BLaER1 (cell line): Measurements from ENCODE around the gene DNAJC12.

Experiments
- H3K27ac ChIP-seq: shearing (Covaris generic); formaldehyde crosslinking; 2 replicates; pipeline ENCODE4 v1.8.1; 2022
- H3K27me3 ChIP-seq: shearing (Covaris generic); formaldehyde crosslinking; 2 replicates; pipeline ENCODE4 v1.8.1; 2022
- H3K36me3 ChIP-seq: shearing (Covaris generic); formaldehyde crosslinking; 2 replicates; pipeline ENCODE4 v1.8.1; 2022
- H3K4me1 ChIP-seq: shearing (Covaris generic); formaldehyde crosslinking; 2 replicates; pipeline ENCODE4 v1.8.1; 2022
- H3K4me2 ChIP-seq: shearing (Covaris generic); formaldehyde crosslinking; 2 replicates; pipeline ENCODE4 v1.8.1; 2022
- H3K4me3 ChIP-seq: shearing (Covaris generic); formaldehyde crosslinking; 2 replicates; pipeline ENCODE4 v1.8.1; 2022
- H3K9ac ChIP-seq: shearing (Covaris generic); formaldehyde crosslinking; 2 replicates; pipeline ENCODE4 v1.8.1; 2022
- H3K9me3 ChIP-seq: shearing (Covaris generic); formaldehyde crosslinking; 2 replicates; pipeline ENCODE4 v1.8.1; 2022
- H4K20me1 ChIP-seq: shearing (Covaris generic); formaldehyde crosslinking; 2 replicates; pipeline ENCODE4 v1.8.1; 2022
- Cebpa-rat ChIP-seq: shearing (Covaris generic); IDR thresholded peaks from 2 replicates; pipeline ENCODE4 v1.8.1; 2022

DNAJC12 gene

DNA sequence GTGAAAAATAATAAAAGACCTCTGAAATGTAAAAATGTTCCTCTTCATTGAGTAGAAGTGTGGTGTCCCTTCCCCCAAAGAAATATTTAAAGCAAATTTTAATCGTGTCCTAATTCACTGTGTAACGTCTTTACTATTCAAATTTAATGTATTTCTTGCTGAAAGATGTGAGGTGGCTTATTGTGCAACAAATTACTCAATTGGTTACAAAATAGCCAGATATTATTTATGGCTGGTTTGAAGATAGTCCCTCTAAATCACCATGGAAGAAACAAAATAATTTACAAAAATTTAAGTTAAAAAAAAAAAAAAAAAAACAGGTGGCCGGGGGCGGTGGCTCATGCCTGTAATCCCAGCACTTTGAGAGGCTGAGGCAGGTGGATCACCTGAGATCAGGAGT is 43.7 kb downstream of the DNAJC12 start:
- H3K36me3 ChIP-seq: no peaks in the 10 kb centered on the region
- H3K9me3 ChIP-seq: no peaks in the 10 kb centered on the region
- no peak overlapping the region for H3K27ac ChIP-seq
- no peaks in the 10 kb centered on the region for H3K4me1 ChIP-seq
- H3K9ac ChIP-seq: no peak overlapping the region
- no peak for TF ChIP-seq Cebpa-rat
- H3K27me3 ChIP-seq: no peaks in the 10 kb centered on the region
- no peak overlapping the region for H3K4me2 ChIP-seq
- H3K4me3 ChIP-seq: no peak overlapping the region
- H4K20me1 ChIP-seq: no peaks in the 10 kb centered on the region

GRCh38 chr10:67793313-67793712 is 44.7 kb downstream of the DNAJC12 start:
- TF ChIP-seq Cebpa-rat: no peak
- Histone ChIP-seq H3K36me3 (no peaks in the 10 kb centered on the region), H3K4me2 (no peak overlapping the region), H4K20me1 (no peaks in the 10 kb centered on the region), H3K4me3 (no peak overlapping the region), H3K9me3 (no peaks in the 10 kb centered on the region), H3K27ac (no peak overlapping the region), H3K27me3 (no peaks in the 10 kb centered on the region), H3K9ac (no peak overlapping the region), H3K4me1 (no peaks in the 10 kb centered on the region)

DNA sequence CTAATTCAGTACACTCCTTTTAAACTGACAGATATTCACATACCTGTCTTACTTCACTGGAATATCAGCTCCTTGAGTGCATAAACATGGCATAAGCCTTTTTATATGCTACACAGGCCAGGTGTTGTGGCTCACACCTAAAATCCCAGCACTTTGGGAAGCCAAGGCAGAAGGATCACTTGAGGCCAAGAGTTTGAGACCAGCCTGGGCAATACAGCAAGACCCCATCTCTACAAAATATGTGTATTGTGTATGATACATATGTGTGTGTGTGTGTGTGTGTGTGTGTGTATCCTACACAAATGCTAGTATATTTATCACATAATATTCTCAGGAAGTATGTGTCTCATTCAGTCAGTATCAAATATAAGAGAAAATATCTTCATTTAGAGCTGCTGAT is 45.3 kb downstream of the DNAJC12 start:
- H4K20me1 ChIP-seq: no peaks in the 10 kb centered on the region
- H3K9me3 ChIP-seq: no peaks in the 10 kb centered on the region
- no peak for TF ChIP-seq Cebpa-rat
- H3K36me3 ChIP-seq: no peaks in the 10 kb centered on the region
- H3K4me3 ChIP-seq: no peak overlapping the region
- no peak overlapping the region for H3K4me2 ChIP-seq
- no peak overlapping the region for H3K27ac ChIP-seq
- H3K4me1 ChIP-seq: no peaks in the 10 kb centered on the region
- H3K9ac ChIP-seq: no peak overlapping the region
- H3K27me3 ChIP-seq: no peaks in the 10 kb centered on the region

DNA sequence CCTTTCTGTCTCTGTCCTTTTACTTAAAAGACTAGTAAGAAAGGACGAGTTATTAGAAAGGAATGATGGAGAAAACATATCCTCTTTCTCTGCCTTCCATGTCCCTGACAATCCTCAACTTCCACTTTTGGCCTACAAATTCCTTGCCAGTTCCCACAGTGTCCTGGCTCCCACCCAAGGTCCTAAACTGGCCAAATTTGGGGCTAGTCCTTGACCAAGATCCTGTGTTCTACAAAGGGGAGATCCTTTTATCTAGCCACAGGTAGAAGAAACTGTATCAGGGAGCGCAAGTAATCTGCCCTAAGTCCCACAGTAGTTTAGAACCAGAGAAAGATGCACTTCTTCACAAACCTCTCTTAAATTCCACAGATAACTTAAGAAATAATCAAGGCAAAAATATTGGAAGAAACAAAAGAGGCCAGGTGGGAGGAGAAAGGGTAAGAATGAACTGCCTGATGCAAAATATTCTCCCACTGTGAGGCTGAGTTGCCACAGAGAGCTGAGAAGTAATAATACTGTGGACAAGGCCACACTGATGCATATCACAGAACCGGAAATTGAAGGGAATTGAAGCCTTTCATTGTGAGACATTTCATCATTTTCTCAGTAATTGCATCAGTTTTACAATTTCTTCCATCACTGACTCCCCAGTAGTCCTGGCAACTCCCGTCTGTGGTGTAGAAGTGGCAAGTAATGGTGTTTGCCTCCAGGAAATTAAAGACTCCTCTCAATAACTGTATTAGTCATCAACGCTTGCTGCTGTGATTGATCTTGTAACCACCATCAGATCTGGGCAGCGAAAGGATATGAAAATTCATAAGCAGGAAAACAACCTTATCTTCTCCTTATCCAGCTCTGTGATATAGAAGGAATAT is 47.2 kb downstream of the DNAJC12 start:
- Histone ChIP-seq H3K4me3 (no peak overlapping the region), H3K9ac (no peak overlapping the region), H3K4me1 (no peaks in the 10 kb centered on the region), H3K4me2 (no peak overlapping the region), H3K27ac (no peak overlapping the region), H4K20me1 (no peaks in the 10 kb centered on the region), H3K27me3 (no peaks in the 10 kb centered on the region), H3K36me3 (no peaks in the 10 kb centered on the region), H3K9me3 (no peaks in the 10 kb centered on the region)
- TF ChIP-seq Cebpa-rat: no peak

DNA sequence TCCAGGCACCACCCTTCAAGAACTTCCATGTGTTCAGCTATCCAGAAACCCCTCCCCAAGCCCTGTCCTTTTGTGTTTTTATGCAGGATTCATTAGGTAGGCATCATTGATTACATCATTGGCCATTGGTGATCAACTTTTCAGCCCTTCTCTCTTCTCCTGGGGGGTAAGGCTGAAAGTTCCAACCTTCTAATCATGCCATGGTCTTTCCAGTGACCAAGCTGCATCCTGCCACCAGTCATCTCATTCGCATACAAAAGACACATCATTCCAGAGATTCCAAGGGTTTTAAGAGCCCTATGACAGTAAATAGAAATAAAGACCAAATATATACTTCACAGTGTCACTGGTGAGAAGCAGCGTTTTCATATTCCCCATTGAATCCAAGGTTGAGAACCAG is 48.2 kb downstream of the DNAJC12 start:
- H3K9me3 ChIP-seq: no peaks in the 10 kb centered on the region
- no peak overlapping the region for H3K9ac ChIP-seq
- H3K4me2 ChIP-seq: no peak overlapping the region
- H3K4me3 ChIP-seq: no peak overlapping the region
- TF ChIP-seq Cebpa-rat: no peak
- H3K4me1 ChIP-seq: no peaks in the 10 kb centered on the region
- H4K20me1 ChIP-seq: no peaks in the 10 kb centered on the region
- no peaks in the 10 kb centered on the region for H3K36me3 ChIP-seq
- H3K27me3 ChIP-seq: no peaks in the 10 kb centered on the region
- H3K27ac ChIP-seq: no peak overlapping the region

- no peak overlapping the region for H3K4me2 ChIP-seq
- no peaks in the 10 kb centered on the region for H4K20me1 ChIP-seq
- H3K4me1 ChIP-seq: peaks cover 12% of the 10 kb centered on the region
- H3K9ac ChIP-seq: no peak overlapping the region
- no peak for TF ChIP-seq Cebpa-rat
- H3K27me3 ChIP-seq: no peaks in the 10 kb centered on the region
- H3K36me3 ChIP-seq: no peaks in the 10 kb centered on the region
- no peaks in the 10 kb centered on the region for H3K9me3 ChIP-seq
- no peak overlapping the region for H3K27ac ChIP-seq
- H3K4me3 ChIP-seq: no peak overlapping the region
These were observed 49.7 kb downstream of the DNAJC12 start for GRCh38 chr10:67788028-67788886.

GRCh38 chr10:67785098-67785497 is 52.9 kb downstream of the DNAJC12 start:
- Histone ChIP-seq H3K9ac (no peak overlapping the region), H3K4me2 (no peak overlapping the region), H3K36me3 (no peaks in the 10 kb centered on the region), H3K4me1 (peaks cover 12% of the 10 kb centered on the region), H3K4me3 (no peak overlapping the region), H3K27me3 (no peaks in the 10 kb centered on the region), H4K20me1 (no peaks in the 10 kb centered on the region), H3K27ac (no peak overlapping the region), H3K9me3 (no peaks in the 10 kb centered on the region)
- TF ChIP-seq Cebpa-rat: no peak

- Histone ChIP-seq H3K4me2 (no peak overlapping the region), H3K9me3 (no peaks in the 10 kb centered on the region), H3K36me3 (no peaks in the 10 kb centered on the region), H3K4me3 (no peak overlapping the region), H3K9ac (no peak overlapping the region), H4K20me1 (no peaks in the 10 kb centered on the region), H3K4me1 (peaks cover 12% of the 10 kb centered on the region), H3K27me3 (no peaks in the 10 kb centered on the region), H3K27ac (no peak overlapping the region)
- TF ChIP-seq Cebpa-rat: no peak
These were observed 53.5 kb downstream of the DNAJC12 start for GRCh38 chr10:67784474-67784873.

DNA sequence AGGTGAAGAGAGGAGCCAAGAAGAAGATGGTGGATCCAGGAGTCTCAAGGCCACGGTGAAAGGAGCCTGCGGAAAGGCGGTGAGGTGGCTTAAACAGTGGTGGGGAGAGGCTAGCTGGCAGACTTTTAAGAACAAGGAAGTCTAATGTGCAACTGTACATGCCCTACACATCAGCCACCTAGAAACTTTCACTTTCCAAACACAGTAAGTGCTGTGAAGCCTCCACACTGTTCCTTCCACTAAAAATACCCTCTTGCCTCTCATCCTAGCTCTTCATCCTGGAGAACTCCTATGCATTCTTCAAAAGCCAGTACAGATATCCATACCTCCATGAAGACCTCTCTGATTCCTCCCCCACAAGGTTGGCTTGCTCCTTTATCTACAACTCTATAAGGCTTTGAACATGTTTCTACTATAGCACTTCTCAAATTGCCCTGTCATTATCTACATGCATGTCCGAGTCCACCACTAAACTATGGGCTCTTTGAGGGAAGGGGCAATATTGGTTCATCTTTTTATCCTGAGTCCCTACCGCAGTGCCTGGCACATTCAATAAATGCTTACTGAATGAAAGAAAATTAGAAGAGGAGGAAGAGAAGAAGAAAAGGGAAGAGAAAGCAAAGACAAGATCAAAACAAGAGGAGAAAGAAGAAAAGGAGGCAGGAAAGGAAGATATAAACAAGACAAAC is 54.2 kb downstream of the DNAJC12 start:
- no peaks in the 10 kb centered on the region for H3K27me3 ChIP-seq
- TF ChIP-seq Cebpa-rat: no peak
- no peaks in the 10 kb centered on the region for H3K36me3 ChIP-seq
- H3K9ac ChIP-seq: no peak overlapping the region
- peak overlapping the region; percentile 8; the same call in 1 of the 2 replicates for H3K4me2 ChIP-seq
- no peak overlapping the region for H3K4me3 ChIP-seq
- H3K9me3 ChIP-seq: no peaks in the 10 kb centered on the region
- H3K4me1 ChIP-seq: peaks cover 12% of the 10 kb centered on the region
- no peaks in the 10 kb centered on the region for H4K20me1 ChIP-seq
- no peak overlapping the region for H3K27ac ChIP-seq

DNA sequence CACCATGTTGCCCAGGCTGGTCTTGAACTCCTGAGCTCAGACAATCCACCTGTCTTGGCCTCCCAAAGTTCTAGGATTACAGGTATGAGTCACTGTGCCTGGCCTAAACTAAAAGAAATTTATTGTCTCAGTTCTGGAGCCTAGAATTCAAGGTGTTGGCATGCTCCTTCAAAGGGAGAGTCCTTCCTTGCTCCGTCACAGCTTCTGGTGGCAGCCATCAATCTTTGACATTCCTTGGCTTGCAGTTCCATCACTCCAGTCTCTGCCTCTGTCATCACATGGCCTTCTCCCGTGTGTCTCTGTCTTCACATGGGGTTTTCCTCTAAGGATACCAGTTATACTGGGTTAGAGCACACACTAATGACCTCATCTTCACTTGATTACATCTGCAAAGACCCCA is 55.5 kb downstream of the DNAJC12 start:
- no peaks in the 10 kb centered on the region for H3K36me3 ChIP-seq
- H3K27me3 ChIP-seq: no peaks in the 10 kb centered on the region
- H4K20me1 ChIP-seq: no peaks in the 10 kb centered on the region
- H3K27ac ChIP-seq: no peak overlapping the region
- TF ChIP-seq Cebpa-rat: no peak
- H3K9ac ChIP-seq: no peak overlapping the region
- H3K4me3 ChIP-seq: no peak overlapping the region
- H3K9me3 ChIP-seq: no peaks in the 10 kb centered on the region
- H3K4me2 ChIP-seq: no peak overlapping the region
- peaks cover 12% of the 10 kb centered on the region for H3K4me1 ChIP-seq
